RCC 7860 (cell line): ENCODE results near the gene TNRC18.
"Not testable (repeated sequence)": the region's sequence is repeated elsewhere in the genome, so short reads cannot be mapped to it uniquely, and the experiment has no call there.

Source experiments
- DNase-seq: peaks from one replicate; pipeline ENCODE4 v3.0.0-alpha.2; 2015; ENCODE audit warnings: low spot score
- FAIRE-seq: peaks from 2 replicates; lab custom pipeline; 2012; peaks lifted over from hg19 to GRCh38; lab: Jason Lieb, UNC

TNRC18 gene

GRCh38 chr7:5278766-5279165 is 144.9 kb downstream of the TNRC18 start:
- DNase-seq, result no peak
- FAIRE-seq, result no peak

GRCh38 chr7:5276611-5277010 is 147.0 kb downstream of the TNRC18 start:
- no peak for DNase-seq
- no peak for FAIRE-seq

GRCh38 chr7:5276123-5276522 is 147.5 kb downstream of the TNRC18 start:
- not testable (repeated sequence) for FAIRE-seq, DNase-seq

GRCh38 chr7:5275510-5275909 is 148.1 kb downstream of the TNRC18 start:
- FAIRE-seq, result not testable (repeated sequence)

GRCh38 chr7:5274985-5275431 is 148.6 kb downstream of the TNRC18 start:
- DNase-seq, FAIRE-seq: not testable (repeated sequence)

More at GRCh38 chr7:5275510-5275909, 148.1 kb downstream of the TNRC18 start:
- not testable (repeated sequence) for DNase-seq

- DNase-seq, result no peak
- no peak for FAIRE-seq
These were observed 149.2 kb downstream of the TNRC18 start for GRCh38 chr7:5274441-5274840.

- not testable (repeated sequence) for FAIRE-seq, DNase-seq
These were observed 149.7 kb downstream of the TNRC18 start for GRCh38 chr7:5273831-5274405.

GRCh38 chr7:5270788-5271187 is 152.8 kb downstream of the TNRC18 start:
- DNase-seq (no peak), FAIRE-seq (no peak)

- not testable (repeated sequence) for FAIRE-seq, DNase-seq
These were observed 153.5 kb downstream of the TNRC18 start for GRCh38 chr7:5269992-5270657.

GRCh38 chr7:5267829-5268228 is 155.8 kb downstream of the TNRC18 start:
- FAIRE-seq, DNase-seq: not testable (repeated sequence)

- FAIRE-seq, result no peak
- no peak for DNase-seq
These were observed 157.2 kb downstream of the TNRC18 start for GRCh38 chr7:5266191-5267028.

GRCh38 chr7:5265320-5266190 is 158.1 kb downstream of the TNRC18 start:
- DNase-seq (no peak), FAIRE-seq (no peak)

- DNase-seq, FAIRE-seq: not testable (repeated sequence)
These were observed 160.6 kb downstream of the TNRC18 start for GRCh38 chr7:5263066-5263465.

- not testable (repeated sequence) for DNase-seq, FAIRE-seq
These were observed 163.0 kb downstream of the TNRC18 start for GRCh38 chr7:5260530-5261068.
